GM12892 (cell line): ENCODE data around the gene GPR82.

Experiments used
- DNase-seq: peaks from one replicate; pipeline ENCODE4 v3.0.0; 2011; ENCODE audit not compliant: insufficient read length
- FAIRE-seq: peaks from 2 replicates; lab custom pipeline; 2011; peaks lifted over from hg19 to GRCh38; lab: Jason Lieb, UNC
- POLR2A ChIP-seq: IDR thresholded peaks from 2 replicates; pipeline ENCODE4 v1.6.1; 2011; ENCODE audit warnings: low read depth, low read length, control low read depth
- POLR2AphosphoS5 ChIP-seq: IDR thresholded peaks from 2 replicates; pipeline ENCODE4 v1.6.1; 2011; ENCODE audit warnings: low read depth, low read length, control low read depth
- TAF1 ChIP-seq: IDR thresholded peaks from 2 replicates; pipeline ENCODE4 v1.6.1; 2011; ENCODE audit warnings: low read depth, mild to moderate bottlenecking, control low read depth, low read length, borderline replicate concordance

The GPR82 gene

DNA sequence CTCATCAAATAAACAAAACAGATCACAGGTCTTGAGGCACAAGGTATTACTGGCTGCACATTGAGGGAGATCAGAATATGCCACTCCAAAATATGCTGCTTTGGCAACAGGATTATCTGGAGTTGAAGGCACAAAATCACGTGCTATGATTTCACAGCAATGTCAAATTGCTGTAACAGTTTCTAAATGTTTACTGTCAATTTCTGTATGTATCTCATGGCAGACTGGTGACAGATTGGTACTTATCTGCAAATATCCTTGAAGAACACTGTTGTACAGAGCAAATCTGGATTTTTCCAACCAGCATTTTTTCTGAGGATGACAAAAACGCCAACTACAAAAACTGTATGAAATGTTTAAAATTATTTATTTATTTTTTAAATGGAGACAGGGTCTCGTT is 26.7 kb downstream of the GPR82 start:
- TF ChIP-seq POLR2A: no peak
- no peak for TF ChIP-seq POLR2AphosphoS5
- TF ChIP-seq TAF1: no peak
- FAIRE-seq (no peak), DNase-seq (no peak)

DNA sequence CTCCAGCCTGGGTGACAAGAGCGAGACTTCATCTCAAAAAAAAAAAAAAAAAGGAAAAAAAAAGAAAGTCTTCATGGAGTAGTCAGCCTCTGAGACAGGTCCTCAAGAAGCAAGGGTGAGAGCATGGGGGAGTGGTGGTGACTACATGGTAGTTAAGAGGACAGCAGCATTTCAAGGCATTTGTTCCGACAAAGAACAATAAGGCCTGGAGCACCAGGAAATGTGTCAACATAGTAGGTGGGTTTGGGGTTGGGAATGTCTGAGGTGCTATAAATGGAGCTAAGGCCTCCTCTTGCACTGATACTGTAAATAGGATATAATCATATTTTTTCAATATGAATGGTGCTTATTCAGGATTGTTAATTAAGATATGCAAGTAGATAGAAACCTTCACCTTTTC is 34.4 kb downstream of the GPR82 start:
- no peak for FAIRE-seq
- no peak for DNase-seq
- TF ChIP-seq POLR2A: no peak
- no peak for TF ChIP-seq TAF1
- TF ChIP-seq POLR2AphosphoS5: no peak

DNA sequence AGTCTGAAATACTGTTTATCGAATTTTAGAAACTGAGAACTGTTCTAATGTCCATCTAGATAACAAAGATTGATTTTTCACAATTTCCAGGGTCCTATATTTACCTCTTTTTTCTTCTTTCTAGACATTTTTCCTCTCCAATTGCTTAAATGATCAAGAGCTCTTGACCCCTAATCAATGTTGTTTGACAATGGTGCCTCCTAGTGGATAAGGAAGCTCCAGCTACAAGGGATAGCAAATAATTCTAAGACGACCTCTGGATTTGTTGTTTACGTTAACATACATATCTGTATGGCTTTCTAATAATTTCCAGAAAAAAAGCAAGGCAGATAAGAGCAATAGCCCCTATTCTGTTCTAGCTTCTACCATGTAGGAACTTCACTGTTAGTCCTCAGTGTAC is 35.8 kb downstream of the GPR82 start:
- TF ChIP-seq POLR2AphosphoS5: no peak
- TF ChIP-seq TAF1: no peak
- no peak for TF ChIP-seq POLR2A
- FAIRE-seq: peak; percentile 79
- peak; percentile 4 for DNase-seq

DNA sequence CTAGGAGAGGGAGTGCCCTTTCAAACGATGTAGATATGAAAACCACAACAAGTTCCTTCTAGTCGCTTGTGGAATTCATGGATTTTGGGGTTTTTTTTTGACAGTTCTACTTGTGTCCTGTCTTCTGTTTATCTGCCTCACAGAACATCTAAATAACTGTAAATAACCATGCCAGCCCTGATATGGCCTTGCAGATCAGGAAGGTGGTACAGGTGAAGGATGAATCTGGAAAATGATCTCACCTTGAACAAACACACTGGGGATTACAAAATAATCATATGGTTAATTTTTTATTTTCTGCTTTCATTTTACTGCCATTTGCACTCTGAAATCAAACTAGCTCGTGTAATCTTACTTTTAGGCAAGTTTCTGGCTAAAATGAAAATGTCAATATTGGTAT is 37.2 kb downstream of the GPR82 start:
- TF ChIP-seq TAF1 (no peak), POLR2A (no peak), POLR2AphosphoS5 (no peak)
- DNase-seq: no peak
- FAIRE-seq: no peak

DNA sequence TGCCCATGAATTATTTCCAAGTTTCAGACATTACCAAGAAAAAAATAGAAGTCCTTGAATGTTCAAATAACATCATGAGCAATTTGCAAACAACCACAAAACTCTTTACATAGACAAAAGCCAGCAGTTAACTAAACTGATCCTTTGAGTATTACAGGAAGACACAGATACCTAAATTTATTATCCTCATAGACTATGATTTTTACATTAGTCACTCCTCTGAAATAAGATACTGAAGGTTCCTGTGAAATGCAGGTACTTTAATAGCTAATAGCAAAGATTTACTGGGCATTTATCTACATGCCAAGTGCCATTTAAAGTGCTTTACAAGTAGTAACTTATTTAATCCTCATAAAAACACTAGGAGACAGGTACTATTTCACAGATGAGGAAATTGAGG is 37.7 kb downstream of the GPR82 start:
- TF ChIP-seq TAF1 (no peak), POLR2A (no peak), POLR2AphosphoS5 (no peak)
- no peak for DNase-seq
- FAIRE-seq: no peak

DNA sequence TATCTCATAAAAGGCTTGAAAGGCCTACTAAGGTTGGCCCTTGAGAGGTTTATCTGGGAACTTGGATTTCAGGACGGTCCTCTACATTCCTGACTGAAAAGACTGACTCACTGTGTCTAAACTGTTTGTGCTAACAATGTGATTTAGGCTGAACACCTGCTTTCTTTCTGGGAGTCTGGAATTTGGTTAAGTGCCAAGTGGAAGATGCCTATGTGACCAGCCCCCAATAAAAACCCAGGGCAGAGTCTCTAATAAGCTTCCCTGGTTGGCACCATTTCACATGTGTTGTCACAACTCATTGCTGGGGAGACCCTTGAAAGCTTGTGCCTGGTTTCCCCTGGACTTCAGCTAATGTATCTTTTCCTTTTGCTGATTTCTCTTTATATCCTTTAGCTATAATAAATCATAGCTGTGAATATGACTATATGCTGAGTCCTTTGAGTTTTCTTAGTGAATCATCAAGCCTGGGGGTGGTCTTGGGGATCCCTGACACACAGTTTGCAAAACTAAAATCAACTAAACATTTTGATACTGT is 55.1 kb downstream of the GPR82 start:
- FAIRE-seq: no peak
- no peak for DNase-seq
- TF ChIP-seq POLR2A: no peak
